Measurements from ENCODE around the gene RAD52.

The RAD52 gene

GRCh38 chr12:912466-913235, 36.8 kb downstream of the RAD52 start:
- no peak for DNase-seq

- no peak for DNase-seq
These were observed 38.2 kb downstream of the RAD52 start for GRCh38 chr12:911191-911826.

- DNase-seq: no peak
These were observed 39.1 kb downstream of the RAD52 start for GRCh38 chr12:910416-910815.

GRCh38 chr12:909861-910260, 39.6 kb downstream of the RAD52 start:
- no peak for DNase-seq

DNA sequence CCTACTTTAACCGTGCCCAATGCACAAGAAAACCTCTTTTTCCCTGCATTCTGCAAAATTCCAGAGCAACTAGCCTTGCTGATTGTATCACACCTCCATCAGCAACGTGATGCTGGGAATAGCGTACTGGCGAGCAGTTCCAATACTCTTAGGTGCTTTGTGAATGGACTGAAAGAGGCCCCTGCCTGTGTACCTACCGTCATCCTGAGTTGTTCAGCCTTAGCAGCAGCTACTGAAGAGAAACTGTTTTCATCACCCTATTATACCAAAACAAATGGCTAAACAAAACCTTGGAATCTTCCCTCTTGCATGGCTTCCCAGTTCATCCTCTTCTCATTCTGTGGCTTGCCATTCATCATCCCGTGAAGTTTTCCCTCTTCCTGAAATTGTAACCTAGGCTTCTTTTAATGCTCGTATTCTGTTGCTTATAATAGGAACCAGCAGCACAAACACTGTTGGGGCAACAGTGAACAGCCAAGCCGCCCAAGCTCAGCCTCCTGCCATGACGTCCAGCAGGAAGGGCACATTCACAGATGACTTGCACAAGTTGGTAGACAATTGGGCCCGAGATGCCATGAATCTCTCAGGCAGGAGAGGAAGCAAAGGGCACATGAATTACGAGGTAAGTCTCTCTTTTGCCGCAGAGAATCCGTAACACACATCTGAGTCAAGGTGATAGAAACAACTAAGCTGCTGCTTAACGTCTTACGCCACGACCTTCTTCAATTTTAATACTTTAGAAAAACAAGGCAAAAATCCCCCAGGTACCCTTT, 41.9 kb downstream of the RAD52 start:
- DNase-seq: no peak

- DNase-seq: no peak
These were observed 43.4 kb downstream of the RAD52 start for GRCh38 chr12:906062-906585.

GRCh38 chr12:905261-906031, 44.0 kb downstream of the RAD52 start:
- DNase-seq: no peak

DNA sequence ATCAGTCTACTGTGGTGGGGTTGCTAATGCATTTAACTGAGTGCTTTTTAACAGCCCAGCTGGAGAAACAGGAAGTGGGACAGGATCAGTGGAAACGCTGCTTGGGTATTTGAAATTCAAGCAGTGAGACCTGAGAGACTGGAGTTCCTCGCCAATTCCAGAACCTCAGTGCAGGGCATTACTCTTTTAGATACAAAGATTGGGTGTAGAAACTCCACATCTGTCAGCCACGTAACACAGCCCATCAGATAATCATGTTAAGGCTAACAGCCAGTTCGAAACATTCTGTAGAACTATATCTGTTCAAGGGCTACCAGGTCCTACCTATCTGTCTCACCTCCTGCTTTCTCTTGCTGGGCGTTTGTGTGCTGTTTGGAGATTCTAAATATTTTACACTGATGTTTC, 45.5 kb downstream of the RAD52 start:
- no peak for DNase-seq

GRCh38 chr12:903055-903454, 46.4 kb downstream of the RAD52 start:
- no peak for DNase-seq

- DNase-seq: no peak
These were observed 46.9 kb downstream of the RAD52 start for GRCh38 chr12:902581-902980.

- no peak for DNase-seq
These were observed 52.1 kb downstream of the RAD52 start for GRCh38 chr12:897386-897785.

DNA sequence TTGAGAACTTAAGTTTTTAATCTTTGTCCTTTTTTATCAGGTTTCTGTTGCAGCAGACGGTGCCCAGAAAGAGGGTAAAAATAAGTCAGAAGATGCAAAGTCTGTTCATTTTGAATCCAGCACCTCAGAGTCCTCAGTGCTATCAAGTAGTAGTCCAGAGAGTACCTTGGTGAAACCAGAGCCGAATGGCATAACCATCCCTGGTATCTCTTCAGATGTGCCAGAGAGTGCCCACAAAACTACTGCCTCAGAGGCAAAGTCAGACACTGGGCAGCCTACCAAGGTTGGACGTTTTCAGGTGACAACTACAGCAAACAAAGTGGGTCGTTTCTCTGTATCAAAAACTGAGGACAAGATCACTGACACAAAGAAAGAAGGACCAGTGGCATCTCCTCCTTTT, 53.5 kb downstream of the RAD52 start:
- no peak for DNase-seq

- no peak for DNase-seq
These were observed 55.3 kb downstream of the RAD52 start for GRCh38 chr12:894226-894625.

GRCh38 chr12:886206-886605, 63.3 kb downstream of the RAD52 start:
- no peak for DNase-seq

- no peak for DNase-seq
These were observed 63.8 kb downstream of the RAD52 start for GRCh38 chr12:885701-886100.

DNA sequence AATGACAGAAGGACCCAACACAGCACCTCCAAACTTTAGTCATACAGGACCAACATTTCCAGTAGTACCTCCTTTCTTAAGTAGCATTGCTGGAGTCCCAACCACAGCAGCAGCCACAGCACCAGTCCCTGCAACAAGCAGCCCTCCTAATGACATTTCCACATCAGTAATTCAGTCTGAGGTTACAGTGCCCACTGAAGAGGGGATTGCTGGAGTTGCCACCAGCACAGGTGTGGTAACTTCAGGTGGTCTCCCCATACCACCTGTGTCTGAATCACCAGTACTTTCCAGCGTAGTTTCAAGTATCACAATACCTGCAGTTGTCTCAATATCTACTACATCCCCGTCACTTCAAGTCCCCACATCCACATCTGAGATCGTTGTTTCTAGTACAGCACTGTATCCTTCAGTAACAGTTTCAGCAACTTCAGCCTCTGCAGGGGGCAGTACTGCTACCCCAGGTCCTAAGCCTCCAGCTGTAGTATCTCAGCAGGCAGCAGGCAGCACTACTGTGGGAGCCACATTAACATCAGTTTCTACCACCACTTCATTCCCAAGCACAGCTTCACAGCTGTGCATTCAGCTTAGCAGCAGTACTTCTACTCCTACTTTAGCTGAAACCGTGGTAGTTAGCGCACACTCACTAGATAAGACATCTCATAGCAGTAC, 64.6 kb downstream of the RAD52 start:
- DNase-seq: no peak

- DNase-seq: no peak
These were observed 68.8 kb downstream of the RAD52 start for GRCh38 chr12:880656-881055.

DNA sequence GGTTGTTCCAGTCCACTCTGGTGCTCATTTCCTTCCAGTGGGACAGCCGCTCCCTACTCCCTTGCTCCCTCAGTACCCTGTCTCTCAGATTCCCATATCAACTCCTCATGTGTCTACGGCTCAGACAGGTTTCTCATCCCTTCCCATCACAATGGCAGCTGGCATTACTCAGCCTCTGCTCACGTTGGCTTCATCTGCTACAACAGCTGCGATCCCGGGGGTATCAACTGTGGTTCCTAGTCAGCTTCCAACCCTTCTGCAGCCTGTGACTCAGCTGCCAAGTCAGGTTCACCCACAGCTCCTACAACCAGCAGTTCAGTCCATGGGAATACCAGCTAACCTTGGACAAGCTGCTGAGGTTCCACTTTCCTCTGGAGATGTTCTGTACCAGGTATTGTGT, 69.9 kb downstream of the RAD52 start:
- no peak for DNase-seq

- no peak for DNase-seq
These were observed 75.5 kb downstream of the RAD52 start for GRCh38 chr12:873954-874353.

DNA sequence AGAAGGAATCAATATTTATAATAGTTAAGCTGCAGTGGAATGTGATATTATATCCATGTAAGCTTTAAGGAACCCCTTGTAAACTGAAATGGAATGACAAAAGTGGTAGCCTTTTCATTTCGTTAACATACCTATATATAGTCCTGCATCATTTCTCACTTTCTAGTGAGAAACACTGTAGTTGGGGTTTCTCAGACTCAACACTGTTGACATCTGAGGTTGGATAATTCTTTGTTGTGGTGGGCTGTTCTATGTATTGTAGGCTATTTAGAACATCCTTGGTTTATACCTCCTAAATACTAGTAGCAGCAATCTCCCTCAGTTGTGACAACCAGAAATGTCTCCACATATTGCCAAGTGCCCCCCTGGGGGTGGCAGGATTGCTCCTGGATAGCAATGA, 79.1 kb downstream of the RAD52 start:
- DNase-seq: no peak

DNA sequence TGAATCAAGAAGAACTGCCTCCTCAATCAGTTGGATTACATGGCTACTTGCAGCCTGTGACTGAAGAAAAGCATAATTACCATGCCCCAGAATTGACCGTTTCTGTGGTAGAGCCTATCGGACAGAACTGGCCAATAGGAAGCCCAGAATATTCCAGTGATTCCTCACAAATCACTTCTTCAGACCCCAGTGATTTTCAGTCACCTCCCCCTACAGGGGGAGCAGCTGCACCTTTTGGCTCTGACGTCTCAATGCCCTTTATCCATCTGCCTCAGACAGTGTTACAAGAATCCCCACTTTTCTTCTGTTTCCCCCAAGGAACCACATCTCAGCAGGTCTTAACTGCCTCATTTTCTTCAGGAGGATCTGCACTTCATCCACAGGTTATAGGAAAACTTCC, 80.8 kb downstream of the RAD52 start:
- DNase-seq: no peak

DNA sequence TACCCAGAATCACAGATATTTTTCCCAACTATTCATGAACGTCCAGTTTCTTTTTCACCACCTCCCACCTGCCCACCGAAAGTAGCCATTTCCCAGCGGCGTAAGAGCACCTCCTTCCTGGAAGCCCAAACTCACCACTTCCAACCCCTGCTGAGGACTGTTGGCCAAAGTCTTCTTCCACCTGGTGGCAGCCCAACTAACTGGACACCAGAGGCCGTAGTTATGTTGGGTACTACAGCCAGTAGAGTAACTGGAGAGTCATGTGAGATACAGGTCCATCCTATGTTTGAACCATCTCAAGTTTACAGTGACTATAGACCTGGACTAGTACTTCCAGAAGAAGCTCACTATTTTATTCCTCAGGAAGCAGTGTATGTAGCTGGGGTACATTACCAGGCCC, 81.6 kb downstream of the RAD52 start:
- no peak for DNase-seq
